ENCODE measurements around the gene TMEM158.
A peak's percentile ranks its signal among the peaks of the same experiment; 100 is the strongest.

TMEM158 gene

GRCh38 chr3:45226206-45226915 is at the start of gene TMEM158:
TSS of gene TMEM158 (minus strand) at chr3:45226287. CDS start at chr3:45226027, 260 bp downstream.
- DNase-seq = peak; percentile 53

- DNase-seq = peak; percentile 29
Observed at GRCh38 chr3:45275006-45275704, 49.1 kb upstream of the TMEM158 start.

GRCh38 chr3:45273681-45274515 is 47.8 kb upstream of the TMEM158 start:
- DNase-seq = peak; percentile 52

GRCh38 chr3:45272828-45273470 is 46.9 kb upstream of the TMEM158 start:
- DNase-seq = peak; percentile 1

- no peak for DNase-seq
Observed at GRCh38 chr3:45272032-45272810, 46.1 kb upstream of the TMEM158 start.

- DNase-seq = no peak
Observed at GRCh38 chr3:45269952-45270351, 43.9 kb upstream of the TMEM158 start.

GRCh38 chr3:45267097-45267496 is 41.0 kb upstream of the TMEM158 start:
- DNase-seq = no peak

GRCh38 chr3:45261333-45262110 is 35.4 kb upstream of the TMEM158 start:
- DNase-seq = no peak

GRCh38 chr3:45259133-45259532 is 33.0 kb upstream of the TMEM158 start:
- DNase-seq = no peak

GRCh38 chr3:45258317-45258716 is 32.2 kb upstream of the TMEM158 start:
- no peak for DNase-seq

- no peak for DNase-seq
Observed at GRCh38 chr3:45253316-45253715, 27.2 kb upstream of the TMEM158 start.

- DNase-seq = no peak
Observed at GRCh38 chr3:45252826-45253225, 26.7 kb upstream of the TMEM158 start.

GRCh38 chr3:45249391-45249790 is 23.3 kb upstream of the TMEM158 start:
- no peak for DNase-seq

GRCh38 chr3:45246241-45246640 is 20.2 kb upstream of the TMEM158 start:
- no peak for DNase-seq

- peak; percentile 16 for DNase-seq
Observed at GRCh38 chr3:45244356-45244755, 18.3 kb upstream of the TMEM158 start.

- no peak for DNase-seq
Observed at GRCh38 chr3:45241206-45241605, 15.1 kb upstream of the TMEM158 start.

- DNase-seq = no peak
Observed at GRCh38 chr3:45240292-45240691, 14.2 kb upstream of the TMEM158 start.

- DNase-seq = no peak
Observed at GRCh38 chr3:45239254-45239653, 13.2 kb upstream of the TMEM158 start.

GRCh38 chr3:45236964-45237363 is 10.9 kb upstream of the TMEM158 start:
- DNase-seq = peak; percentile 2

- no peak for DNase-seq
Observed at GRCh38 chr3:45235409-45235808, 9.3 kb upstream of the TMEM158 start.

GRCh38 chr3:45234250-45234649 is 8.2 kb upstream of the TMEM158 start:
- DNase-seq = no peak
